Liver (tissue), 3 donors: ENCODE measurements around the gene CRB1.
"Not testable (repeated sequence)": the region's sequence is repeated elsewhere in the genome, so short reads cannot be mapped to it uniquely, and the experiment has no call there.

Source experiments
- CTCF ChIP-seq: fragments of 150-350 bp; IDR thresholded peaks from 2 replicates; pipeline ENCODE4 v1.5.1; 2017; ENCODE audit warnings: improper control_type of control experiment, low read depth, low read length; ENCODE audit not compliant: missing input control
- JUND ChIP-seq, 2 donors: IDR thresholded peaks; 2 replicates each; pipeline ENCODE4 v1.6.1; 2016; ENCODE audit warnings: antibody characterized with exemption in 2 of 2
- MAX ChIP-seq: IDR thresholded peaks from 2 replicates; pipeline ENCODE4 v1.6.1; 2016; ENCODE audit warnings: antibody characterized with exemption
- REST ChIP-seq: IDR thresholded peaks from 2 replicates; pipeline ENCODE4 v1.6.1; 2016; ENCODE audit warnings: antibody characterized with exemption, mild to moderate bottlenecking
- TAF1 ChIP-seq: conservative IDR thresholded peaks from 2 replicates; pipeline ENCODE4 v1.6.1; 2016; ENCODE audit warnings: antibody characterized with exemption, mild to moderate bottlenecking
- donor health status: healthy.
- donor health status: healthy.

- not testable (repeated sequence) for TF ChIP-seq CTCF; REST; TAF1; MAX; JUND (IDR thresholded peaks at IDR 0.05)
Measured at GRCh38 chr1:197404774-197405173, 136.7 kb downstream of the CRB1 start.
